ENCODE results near the gene ADD3.

ADD3 gene

GRCh38 chr10:110006358-110007160 lies 1.2 kb upstream of the ADD3 start:
- DNase-seq: no peak

GRCh38 chr10:110007161-110007700 lies 553 bp upstream of the ADD3 start:
- DNase-seq: peak; percentile 33

GRCh38 chr10:110008518-110009339 lies 945 bp downstream of the ADD3 start:
- DNase-seq: peak; percentile 74

- peak; percentile 89 for DNase-seq
Observed at GRCh38 chr10:110009736-110010475, 2.1 kb downstream of the ADD3 start.

- DNase-seq: no peak
Observed at GRCh38 chr10:110010486-110011378, 2.9 kb downstream of the ADD3 start.

- no peak for DNase-seq
Observed at GRCh38 chr10:110011681-110012080, 3.9 kb downstream of the ADD3 start.

GRCh38 chr10:110013630-110014293 lies 6.0 kb downstream of the ADD3 start:
- no peak for DNase-seq

- DNase-seq: peak; percentile 36
Observed at GRCh38 chr10:110016039-110016438, 8.3 kb downstream of the ADD3 start.

- DNase-seq: no peak
Observed at GRCh38 chr10:110017052-110017451, 9.3 kb downstream of the ADD3 start.

- DNase-seq: no peak
Observed at GRCh38 chr10:110017907-110018306, 10.1 kb downstream of the ADD3 start.

- DNase-seq: no peak
Observed at GRCh38 chr10:110020265-110020664, 12.5 kb downstream of the ADD3 start.

- no peak for DNase-seq
Observed at GRCh38 chr10:110022716-110023504, 15.1 kb downstream of the ADD3 start.

- DNase-seq: peak; percentile 38
Observed at GRCh38 chr10:110023785-110024465, 16.1 kb downstream of the ADD3 start.

- no peak for DNase-seq
Observed at GRCh38 chr10:110029450-110029849, 21.7 kb downstream of the ADD3 start.

- no peak for DNase-seq
Observed at GRCh38 chr10:110032801-110033700, 25.3 kb downstream of the ADD3 start.

- DNase-seq: no peak
Observed at GRCh38 chr10:110033701-110034235, 26.0 kb downstream of the ADD3 start.

- no peak for DNase-seq
Observed at GRCh38 chr10:110034596-110034995, 26.8 kb downstream of the ADD3 start.
